ACC112 (cell line): ENCODE measurements around the gene UNC5A.

Experiments
- H2AFZ ChIP-seq: fragments of 200-600 bp; sonication (generic); one replicate; pipeline ENCODE4 v1.6.0; 2017; ENCODE audit warnings: antibody characterized with exemption, low read length; ENCODE audit not compliant: unreplicated experiment
- H3K27ac ChIP-seq: fragments of 200-600 bp; sonication (generic); 2 replicates; pipeline ENCODE4 v1.5.1; 2014; ENCODE audit warnings: low read depth, mild to moderate bottlenecking, antibody characterized with exemption, low read length, moderate library complexity
- H3K27me3 ChIP-seq: fragments of 200-600 bp; sonication (generic); 2 replicates; pipeline ENCODE4 v1.6.1; 2014; ENCODE audit warnings: mild to moderate bottlenecking, antibody characterized with exemption, low read length, moderate library complexity, mixed read lengths; ENCODE audit not compliant: insufficient read depth
- H3K36me3 ChIP-seq: fragments of 200-600 bp; sonication (generic); 2 replicates; pipeline ENCODE4 v1.6.1; 2016; ENCODE audit warnings: mild to moderate bottlenecking, antibody characterized with exemption, low read length, moderate library complexity, mixed read lengths; ENCODE audit not compliant: insufficient read depth
- H3K4me1 ChIP-seq: fragments of 200-600 bp; sonication (generic); one replicate; pipeline ENCODE4 v1.6.1; 2016; ENCODE audit warnings: low read length, mixed read lengths; ENCODE audit not compliant: insufficient read depth, unreplicated experiment, control insufficient read depth
- H3K4me3 ChIP-seq: fragments of 200-600 bp; sonication (generic); 2 replicates; pipeline ENCODE4 v1.5.1; 2014; ENCODE audit warnings: mild to moderate bottlenecking, low read depth, low read length
- H3K79me2 ChIP-seq: fragments of 200-600 bp; sonication (generic); one replicate; pipeline ENCODE4 v1.6.0; 2016; ENCODE audit warnings: low read length; ENCODE audit not compliant: control insufficient read depth, unreplicated experiment, insufficient read depth

The UNC5A gene

GRCh38 chr5:176835918-176836317 is 25.6 kb downstream of the UNC5A start:
- no peak overlapping the region for H2AFZ ChIP-seq

GRCh38 chr5:176836811-176837706 is 26.7 kb downstream of the UNC5A start:
- no peaks in the 10 kb centered on the region for H3K79me2 ChIP-seq
- H3K36me3 ChIP-seq = no peaks in the 10 kb centered on the region
- no peak overlapping the region for H2AFZ ChIP-seq
- no peak overlapping the region for H3K27ac ChIP-seq
- H3K4me1 ChIP-seq = no peaks in the 10 kb centered on the region
- peaks cover 90% of the 10 kb centered on the region for H3K27me3 ChIP-seq
- no peak overlapping the region for H3K4me3 ChIP-seq

More at GRCh38 chr5:176835918-176836317, 25.6 kb downstream of the UNC5A start:
- Histone ChIP-seq H3K27me3 (peaks cover 90% of the 10 kb centered on the region), H3K4me1 (no peaks in the 10 kb centered on the region), H3K79me2 (no peaks in the 10 kb centered on the region), H3K27ac (no peak overlapping the region), H3K4me3 (no peak overlapping the region), H3K36me3 (no peaks in the 10 kb centered on the region)

GRCh38 chr5:176837707-176838115 is 27.4 kb downstream of the UNC5A start:
- Histone ChIP-seq H3K4me3 (no peak overlapping the region), H3K79me2 (no peaks in the 10 kb centered on the region), H3K36me3 (no peaks in the 10 kb centered on the region), H3K27ac (no peak overlapping the region), H3K27me3 (peaks cover 86% of the 10 kb centered on the region), H3K4me1 (no peaks in the 10 kb centered on the region), H2AFZ (no peak overlapping the region)

GRCh38 chr5:176843673-176844072 is 33.3 kb downstream of the UNC5A start:
- peaks cover 63% of the 10 kb centered on the region for H3K27me3 ChIP-seq

GRCh38 chr5:176844281-176844680 is 33.9 kb downstream of the UNC5A start:
- Histone ChIP-seq H3K4me3 (no peak overlapping the region), H3K27ac (no peak overlapping the region), H3K36me3 (no peaks in the 10 kb centered on the region), H3K27me3 (peaks cover 62% of the 10 kb centered on the region), H2AFZ (no peak overlapping the region), H3K4me1 (peaks cover 3% of the 10 kb centered on the region), H3K79me2 (no peaks in the 10 kb centered on the region)

More at GRCh38 chr5:176843673-176844072, 33.3 kb downstream of the UNC5A start:
- no peak overlapping the region for H2AFZ ChIP-seq
- H3K4me3 ChIP-seq = no peak overlapping the region
- H3K36me3 ChIP-seq = no peaks in the 10 kb centered on the region
- H3K79me2 ChIP-seq = no peaks in the 10 kb centered on the region
- no peak overlapping the region for H3K27ac ChIP-seq
- H3K4me1 ChIP-seq = peaks cover 3% of the 10 kb centered on the region

- H3K27me3 ChIP-seq = peaks cover 60% of the 10 kb centered on the region
- no peak overlapping the region for H2AFZ ChIP-seq
- H3K4me1 ChIP-seq = peaks cover 3% of the 10 kb centered on the region
- H3K79me2 ChIP-seq = no peaks in the 10 kb centered on the region
- H3K36me3 ChIP-seq = no peaks in the 10 kb centered on the region
- H3K27ac ChIP-seq = no peak overlapping the region
- no peak overlapping the region for H3K4me3 ChIP-seq
Measured at GRCh38 chr5:176844706-176845391, 34.5 kb downstream of the UNC5A start.

GRCh38 chr5:176845392-176845713 is 35.0 kb downstream of the UNC5A start:
- Histone ChIP-seq H3K4me3 (no peak overlapping the region), H3K27me3 (peaks cover 60% of the 10 kb centered on the region), H2AFZ (no peak overlapping the region), H3K36me3 (no peaks in the 10 kb centered on the region), H3K27ac (no peak overlapping the region), H3K79me2 (no peaks in the 10 kb centered on the region), H3K4me1 (peaks cover 3% of the 10 kb centered on the region)

- peaks cover 58% of the 10 kb centered on the region for H3K27me3 ChIP-seq
- no peak overlapping the region for H2AFZ ChIP-seq
- no peaks in the 10 kb centered on the region for H3K36me3 ChIP-seq
- no peaks in the 10 kb centered on the region for H3K79me2 ChIP-seq
- H3K4me1 ChIP-seq = peaks cover 3% of the 10 kb centered on the region
- no peak overlapping the region for H3K4me3 ChIP-seq
- no peak overlapping the region for H3K27ac ChIP-seq
Measured at GRCh38 chr5:176846335-176847140, 36.2 kb downstream of the UNC5A start.

- Histone ChIP-seq H3K4me1 (peaks cover 3% of the 10 kb centered on the region), H3K4me3 (no peak overlapping the region), H3K27me3 (peaks cover 54% of the 10 kb centered on the region), H3K36me3 (no peaks in the 10 kb centered on the region), H3K27ac (no peak overlapping the region), H2AFZ (no peak overlapping the region), H3K79me2 (no peaks in the 10 kb centered on the region)
Measured at GRCh38 chr5:176847148-176847547, 36.8 kb downstream of the UNC5A start.

- Histone ChIP-seq H3K4me1 (peaks cover 3% of the 10 kb centered on the region), H2AFZ (no peak overlapping the region), H3K36me3 (no peaks in the 10 kb centered on the region), H3K27me3 (peaks cover 53% of the 10 kb centered on the region), H3K79me2 (no peaks in the 10 kb centered on the region), H3K4me3 (no peak overlapping the region), H3K27ac (no peak overlapping the region)
Measured at GRCh38 chr5:176847726-176848290, 37.4 kb downstream of the UNC5A start.
